HepG2 (cell line): ENCODE data around the gene CIITA. TPM values are rescaled to one million over a fixed set of nuclear protein-coding genes. Genes with fewer than 3 reads are reported as not detected.

Source experiments
- AFF4 ChIP-seq: sonication (generic); formaldehyde crosslinking; IDR thresholded peaks from 2 replicates; pipeline ENCODE4 v1.4.0; 2020; ENCODE audit warnings: missing genetic modification reagents
- FOXP1 ChIP-seq, 2 experiments: fragments of 450-650 bp in 1 of 2; IDR thresholded peaks; 2 replicates each; pipeline ENCODE4 v1.6.1; 2017 to 2018; ENCODE audit warnings: antibody characterized with exemption in 1 of 2
- GLI4 ChIP-seq: sonication (generic); formaldehyde crosslinking; IDR thresholded peaks from 2 replicates; pipeline ENCODE4 v1.5.1; 2020; ENCODE audit warnings: missing genetic modification reagents, mild to moderate bottlenecking, moderate library complexity, borderline replicate concordance
- HDAC2 ChIP-seq: sonication (generic); formaldehyde crosslinking; IDR thresholded peaks from 2 replicates; pipeline ENCODE4 v1.4.0; 2020; ENCODE audit warnings: missing genetic modification reagents
- HMGXB4 ChIP-seq, 2 experiments: sonication (generic) in 1 of 2; formaldehyde crosslinking in 1 of 2; IDR thresholded peaks; 2 replicates each; pipeline versions ENCODE4 v1.4.0 to v1.6.1; 2018 to 2020; ENCODE audit warnings: missing genetic modification reagents in 2 of 2, borderline replicate concordance in 1 of 2, low read depth in 1 of 2, mild to moderate bottlenecking in 1 of 2, missing biosample characterization in 1 of 2
- RFX3 ChIP-seq: IDR thresholded peaks from 2 replicates; pipeline ENCODE4 v1.6.1; 2016; ENCODE audit warnings: missing biosample characterization, missing genetic modification reagents
- SP5 ChIP-seq: IDR thresholded peaks from 2 replicates; pipeline ENCODE4 v1.6.1; 2016; ENCODE audit warnings: low read depth, borderline replicate concordance
- ZNF350 ChIP-seq: sonication (generic); formaldehyde crosslinking; IDR thresholded peaks from 2 replicates; pipeline ENCODE4 v1.4.0; 2020; ENCODE audit warnings: mild to moderate bottlenecking, low read depth, missing genetic modification reagents, borderline replicate concordance
- ZNF775 ChIP-seq: sonication (generic); formaldehyde crosslinking; IDR thresholded peaks from 2 replicates; pipeline ENCODE4 v1.4.0; 2020; ENCODE audit warnings: missing genetic modification reagents, mild to moderate bottlenecking, moderate library complexity, borderline replicate concordance
- polyA plus RNA-seq, 8 experiments: library from polyadenylated mRNA; depleted of rRNA in 3 of 8; stranded (reverse) in 7 of 8; unstranded in 1 of 8; fragments of >200 nt; fragmentation: Illumina TruSeq in 4 of 8; extraction: Trizol in 4 of 8; gene quantifications; 2 replicates each; pipeline versions ENCODE4 v1.2.1 to v1.2.3, GENCODE V29; 2011 to 2016; ENCODE audit warnings: low read depth in 4 of 8, missing spikeins in 1 of 8, mixed read lengths in 1 of 8; ENCODE audit not compliant: insufficient read depth in 1 of 8
- total RNA-seq, 5 experiments: library from RNA; depleted of rRNA; stranded (reverse); fragments of >200 nt; fragmentation: Illumina TruSeq; extraction: Trizol; gene quantifications; 2 replicates each; pipeline ENCODE4 v1.2.3, GENCODE V29; 2016; ENCODE audit warnings: low read depth in 1 of 5

CIITA gene
- total and polyA plus RNA-seq, 2 of the 13 experiments (the other 11 are each of a cell fraction or from before 2014, with no cell fraction given): 0.08 to 0.09 TPM

DNA sequence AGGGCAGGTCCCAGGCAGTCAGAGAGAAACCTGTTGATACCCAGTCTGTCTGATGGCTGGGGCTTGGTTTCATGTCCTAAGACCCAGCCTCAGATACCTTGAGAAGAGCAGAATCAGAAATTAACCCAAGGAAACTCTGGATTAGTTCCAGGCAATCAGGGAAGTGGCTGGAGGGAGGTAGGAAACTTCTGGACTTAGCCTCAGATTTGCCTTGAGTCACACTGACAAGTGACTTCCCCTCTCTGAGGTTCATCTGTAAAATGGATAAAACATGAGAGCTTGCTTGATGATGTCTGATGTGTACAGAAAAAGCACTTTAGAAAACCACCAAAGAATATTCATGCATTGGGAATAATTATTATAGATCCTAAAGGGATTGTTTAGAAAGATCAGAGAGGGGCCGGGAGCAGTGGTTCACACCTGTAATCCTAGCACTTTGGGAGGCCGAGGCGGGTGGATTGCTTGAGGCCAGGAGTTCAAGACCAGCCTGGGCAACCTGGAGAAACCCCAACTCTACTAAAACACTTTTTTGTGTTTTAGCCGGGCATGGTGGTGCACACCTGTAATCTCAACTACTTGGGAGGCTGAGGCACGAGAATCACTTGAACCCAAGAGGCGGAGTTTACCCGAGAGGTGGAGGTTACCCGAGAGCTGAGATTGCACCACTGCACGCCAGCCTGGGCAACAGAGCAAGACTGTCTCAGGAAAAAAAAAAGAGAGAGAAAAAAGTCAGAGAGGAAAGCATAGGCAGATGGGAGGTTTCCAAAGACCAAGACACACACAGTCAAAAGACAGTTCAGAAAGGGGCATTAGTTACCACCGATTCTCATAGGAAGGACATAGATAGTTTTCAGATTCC, 3.8 kb downstream of the CIITA start (continued):
- TF ChIP-seq ZNF775 (CRISPR knock-in tag) (no peak), SP5 (no peak), AFF4 (CRISPR knock-in tag) (no peak), GLI4 (CRISPR knock-in tag) (no peak), ZNF350 (CRISPR knock-in tag) (no peak), RFX3 (no peak), HDAC2 (CRISPR knock-in tag) (no peak), HMGXB4 (CRISPR knock-in tag; IDR thresholded peaks at IDR 0.05; ENCODE audit: borderline replicate concordance in 1 of 2, low read depth in 1 of 2) (no peak), FOXP1 (IDR thresholded peaks at IDR 0.05) (no peak), FOXP1 (CRISPR knock-in tag; IDR thresholded peaks at IDR 0.05) (no peak)
